Embryonic facial prominence (tissue), 1 donor: ENCODE results near the gene CARS2.
"Not testable (repeated sequence)": the region's sequence is repeated elsewhere in the genome, so short reads cannot be mapped to it uniquely, and the experiment has no call there.

Experiments used
- DNase-seq: peaks from one replicate; pipeline ENCODE4 v3.0.0-alpha.2; 2016; ENCODE audit errors: extremely low spot score

The CARS2 gene

DNA sequence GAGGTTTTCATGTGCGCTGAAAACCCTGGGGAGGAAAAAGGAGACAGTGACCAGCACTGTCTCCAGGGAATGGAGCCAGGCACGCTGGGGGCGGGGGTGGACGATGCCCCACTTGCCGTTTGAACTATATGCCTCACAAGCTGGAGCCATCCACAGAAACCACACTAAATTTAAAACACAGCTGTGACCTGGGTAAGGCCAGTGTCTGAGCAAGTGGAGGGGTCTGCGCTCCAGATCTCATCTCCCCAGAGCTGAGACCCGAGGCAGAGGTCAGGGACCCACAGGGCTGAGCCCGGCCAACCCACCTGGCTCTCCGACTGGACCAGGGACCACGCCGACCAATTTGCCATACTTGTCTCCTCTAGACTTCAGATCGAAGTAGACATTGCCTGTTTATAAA is 23.2 kb downstream of the CARS2 start:
- no peak for DNase-seq

DNA sequence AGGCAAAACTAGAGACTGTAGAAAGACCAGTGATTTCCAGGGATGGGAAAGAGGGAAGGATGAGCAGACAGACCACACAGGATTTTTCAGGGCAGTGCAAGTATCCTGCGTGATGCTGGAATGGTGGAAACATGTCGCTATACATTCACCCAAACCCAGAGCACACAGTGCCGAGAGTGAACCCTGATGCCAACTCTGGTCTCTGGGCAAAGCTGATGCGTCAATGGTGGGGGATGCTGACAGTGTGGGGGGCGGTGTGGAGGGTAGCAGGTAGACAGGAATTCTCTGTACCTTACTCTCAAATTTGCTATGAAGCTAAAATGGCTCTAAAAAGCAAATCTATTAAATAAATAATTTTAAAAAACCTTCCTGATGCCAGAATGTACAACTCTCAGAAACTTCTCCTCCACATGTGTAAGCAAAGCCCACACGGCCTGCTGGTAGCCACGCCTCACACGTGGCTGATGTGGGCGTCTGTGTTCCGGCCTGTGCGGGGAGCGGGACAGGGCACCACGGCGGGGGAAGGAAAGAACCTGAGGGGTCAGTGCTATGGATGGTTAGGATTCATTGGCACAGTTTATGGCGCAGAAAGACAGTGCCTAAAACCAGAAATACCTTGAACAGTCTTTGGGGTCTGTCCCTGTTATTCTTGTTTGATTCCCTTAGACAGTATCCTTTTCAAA is 23.9 kb downstream of the CARS2 start:
- DNase-seq, result no peak

DNA sequence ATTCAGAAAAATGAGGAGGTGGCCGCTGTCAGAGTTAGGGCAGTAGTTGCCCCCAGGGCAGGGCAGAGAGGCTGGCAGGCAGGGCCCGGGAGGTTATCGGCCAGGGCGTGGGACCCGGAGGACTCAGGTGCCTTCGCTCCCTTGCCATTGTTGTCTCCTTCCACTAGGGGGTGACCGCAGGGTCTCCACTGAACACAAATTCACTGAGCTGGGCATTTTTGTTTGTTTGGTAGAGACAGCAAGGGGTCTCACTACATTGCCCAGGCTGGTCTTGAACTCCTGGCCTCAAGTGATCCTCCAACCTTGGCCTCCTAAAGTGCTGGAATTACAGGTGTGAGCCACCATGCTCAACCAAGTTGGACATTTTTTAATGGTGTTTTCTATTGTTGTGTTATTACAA is 25.1 kb downstream of the CARS2 start:
- DNase-seq, result no peak

DNA sequence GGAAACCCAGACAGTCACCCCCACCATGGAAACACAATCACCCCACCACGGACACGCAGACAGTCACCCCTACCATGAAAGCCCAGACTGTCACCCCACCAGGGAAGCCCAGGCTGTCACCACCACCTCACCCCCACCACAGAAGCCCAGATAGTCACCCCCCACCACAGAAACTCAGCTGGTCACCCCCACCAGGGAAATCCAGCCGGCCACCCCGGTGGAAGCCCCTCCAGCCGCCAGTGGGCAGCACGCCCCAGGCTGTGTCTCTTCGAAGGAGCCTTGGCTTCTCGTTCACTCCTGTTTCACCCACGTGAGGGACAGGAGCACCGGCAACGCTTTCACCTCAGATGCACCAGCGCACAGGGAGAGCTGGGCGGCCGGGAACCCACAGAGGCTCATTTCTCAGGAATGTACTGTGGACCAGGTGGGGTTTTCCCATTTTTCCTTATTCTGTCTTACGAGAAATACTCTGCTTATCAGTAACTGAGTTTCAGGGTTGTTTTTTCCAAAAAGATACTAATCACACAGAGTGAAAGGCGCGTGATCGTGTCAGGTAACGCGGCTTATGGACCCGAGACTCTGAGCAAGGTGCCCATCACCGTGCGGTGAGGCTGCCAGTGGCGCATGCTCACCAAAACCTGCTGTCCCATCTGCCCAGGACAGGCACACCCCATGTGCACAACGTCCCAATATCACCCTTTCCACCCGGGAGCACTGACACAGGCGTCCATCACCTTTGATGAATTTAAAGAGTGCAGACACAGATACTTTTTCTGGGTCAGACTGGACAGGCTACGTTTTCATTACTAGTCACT is 28.0 kb downstream of the CARS2 start:
- no peak for DNase-seq

DNA sequence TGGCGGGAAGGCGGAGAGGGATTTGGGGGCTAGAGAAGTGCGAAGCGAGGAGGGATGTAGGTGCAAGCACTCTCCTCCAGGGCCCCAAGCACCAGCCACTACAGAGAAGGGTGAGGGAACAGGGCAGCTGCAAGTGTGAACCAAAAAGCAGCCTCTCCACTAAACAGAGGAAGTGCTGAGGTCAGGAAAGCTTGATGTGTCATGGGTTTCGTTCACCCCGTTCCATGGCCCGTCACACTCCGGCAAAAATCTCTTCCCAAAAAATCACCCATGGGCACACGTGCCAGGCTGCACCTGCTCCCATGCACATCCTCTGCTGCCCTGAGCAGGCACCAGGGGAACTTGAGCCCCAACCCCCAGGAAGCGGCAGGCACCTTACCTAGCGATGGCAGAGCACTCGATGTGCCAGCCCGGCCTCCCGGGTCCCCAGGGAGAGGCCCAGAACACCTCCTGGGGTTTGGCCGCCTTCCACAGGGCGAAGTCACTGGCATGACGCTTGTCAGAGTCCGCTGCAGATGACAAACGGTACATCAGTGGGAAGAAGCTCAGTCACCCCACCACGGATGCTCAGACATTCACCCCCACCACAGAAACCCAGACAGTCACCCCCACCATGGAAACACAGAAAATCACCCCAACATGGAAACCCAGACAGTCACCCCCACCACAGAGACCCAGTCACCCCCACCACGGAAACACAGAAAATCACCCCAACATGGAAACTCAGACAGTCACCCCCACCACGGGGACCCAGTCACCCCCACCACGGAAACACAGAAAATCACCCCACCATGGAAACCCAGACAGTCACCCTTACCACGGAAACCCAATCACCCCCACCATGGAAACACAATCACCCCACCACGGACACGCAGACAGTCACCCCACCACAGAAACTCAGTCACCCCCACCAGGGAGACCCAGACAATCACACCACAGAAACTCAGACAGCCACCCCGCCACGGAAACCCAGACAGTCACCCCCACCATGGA is 29.0 kb downstream of the CARS2 start:
- DNase-seq, result no peak

DNA sequence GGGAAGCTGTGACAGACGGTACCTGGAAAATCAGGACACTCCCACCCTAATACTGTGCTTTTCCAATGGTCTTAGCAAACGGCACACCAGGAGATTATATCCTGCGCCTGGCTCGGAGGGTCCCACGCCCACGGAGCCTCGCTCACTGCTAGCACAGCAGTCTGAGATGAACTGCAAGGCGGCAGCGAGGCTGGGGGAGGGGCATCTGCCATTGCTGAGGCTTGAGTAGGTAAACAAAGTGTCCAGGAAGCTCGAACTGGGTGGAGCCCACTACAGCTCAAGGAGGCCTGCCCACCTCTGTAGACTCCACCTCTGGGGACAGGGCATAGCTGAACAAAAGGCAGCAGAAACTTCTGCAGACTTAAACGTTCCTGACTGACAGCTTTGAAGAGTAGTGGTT is 36.1 kb downstream of the CARS2 start:
- DNase-seq, result not testable (repeated sequence)

DNA sequence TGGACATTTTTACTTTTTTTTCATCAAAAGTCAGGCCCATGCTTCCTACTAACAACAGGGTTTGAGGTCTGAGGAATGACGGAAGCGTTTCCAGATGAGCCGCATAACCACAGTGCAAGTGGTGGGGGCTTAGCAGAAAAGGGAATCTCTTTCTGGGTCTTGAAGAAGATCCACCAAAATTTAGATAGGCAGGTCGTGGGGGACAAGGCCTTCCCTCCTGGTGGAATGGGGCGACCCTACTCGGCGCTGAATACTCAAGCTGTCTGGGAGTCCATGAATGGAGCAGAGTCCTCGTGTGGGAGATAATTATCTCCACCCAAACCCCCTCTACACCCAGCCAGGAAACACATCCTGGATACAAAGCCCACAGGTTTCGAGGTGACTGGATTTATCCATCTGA is 36.9 kb downstream of the CARS2 start:
- DNase-seq, result no peak

DNA sequence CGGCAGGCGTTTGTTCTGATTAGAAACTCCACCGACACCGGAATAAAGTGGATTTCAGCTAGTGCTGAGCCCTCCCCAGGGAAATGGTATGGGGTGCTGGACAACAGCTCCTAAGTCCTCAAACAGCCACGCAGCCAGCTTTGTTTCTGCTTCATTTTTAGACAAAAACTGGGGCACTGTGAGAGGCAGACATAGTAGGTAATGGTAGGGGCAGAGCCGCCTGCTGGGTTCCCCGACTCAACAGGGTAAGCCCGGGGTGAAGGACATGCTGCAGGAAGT is 39.7 kb downstream of the CARS2 start:
- DNase-seq, result no peak

DNA sequence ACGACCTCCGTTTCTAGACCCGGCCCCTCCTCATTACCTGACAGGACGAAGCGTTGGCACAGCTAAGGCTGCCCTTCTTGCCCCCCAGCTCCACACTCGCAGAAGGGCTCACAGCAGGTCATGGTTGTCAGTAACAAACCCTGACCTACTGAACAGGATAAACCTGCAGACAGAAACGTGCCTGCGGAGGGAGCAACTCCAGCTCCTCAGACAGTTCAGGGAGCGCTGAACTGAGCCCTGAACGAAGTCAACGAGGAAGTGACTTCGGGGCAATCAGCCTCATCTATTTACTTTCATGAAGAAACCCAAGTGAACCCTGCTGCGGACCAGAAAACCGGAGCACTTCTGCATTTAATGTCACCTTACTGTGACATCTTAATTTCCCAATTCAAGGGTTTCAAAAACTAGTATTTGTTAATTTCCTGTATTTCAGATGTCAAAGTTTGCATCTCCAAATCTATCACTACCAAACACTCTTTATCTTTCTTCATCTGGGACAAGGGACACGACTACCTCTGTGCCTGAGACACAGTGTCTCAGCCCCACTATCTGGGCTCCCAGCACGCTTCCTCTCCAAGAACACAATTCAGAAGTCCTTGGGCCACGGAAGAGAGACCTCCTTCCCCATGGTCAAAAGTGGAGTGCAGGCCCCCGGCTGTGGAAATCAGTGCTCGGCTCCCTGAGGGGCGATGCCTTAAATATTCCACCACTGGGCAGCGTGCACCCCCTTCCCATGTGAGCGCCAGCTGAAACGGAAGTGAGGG is 40.2 kb downstream of the CARS2 start:
- DNase-seq, result no peak

DNA sequence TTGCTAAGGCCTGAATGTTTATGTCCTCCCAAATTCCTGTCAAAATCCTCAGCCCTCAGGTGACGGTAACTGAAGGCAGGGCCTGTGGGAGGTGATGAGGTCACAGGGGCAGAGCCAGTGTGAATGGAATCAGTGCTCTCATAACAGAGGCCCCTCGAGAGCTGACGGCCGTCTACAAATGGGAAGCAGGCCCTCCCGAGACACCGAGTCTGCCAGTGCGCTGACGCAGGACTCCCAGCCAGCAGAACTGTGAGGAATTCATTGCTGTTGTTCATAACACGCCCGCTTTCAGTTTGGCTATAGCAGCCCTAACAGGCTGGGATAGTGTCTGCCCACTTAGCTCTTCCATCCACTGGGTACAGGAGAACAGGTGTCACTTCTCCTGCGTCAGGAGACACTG is 41.2 kb downstream of the CARS2 start:
- DNase-seq, result no peak

DNA sequence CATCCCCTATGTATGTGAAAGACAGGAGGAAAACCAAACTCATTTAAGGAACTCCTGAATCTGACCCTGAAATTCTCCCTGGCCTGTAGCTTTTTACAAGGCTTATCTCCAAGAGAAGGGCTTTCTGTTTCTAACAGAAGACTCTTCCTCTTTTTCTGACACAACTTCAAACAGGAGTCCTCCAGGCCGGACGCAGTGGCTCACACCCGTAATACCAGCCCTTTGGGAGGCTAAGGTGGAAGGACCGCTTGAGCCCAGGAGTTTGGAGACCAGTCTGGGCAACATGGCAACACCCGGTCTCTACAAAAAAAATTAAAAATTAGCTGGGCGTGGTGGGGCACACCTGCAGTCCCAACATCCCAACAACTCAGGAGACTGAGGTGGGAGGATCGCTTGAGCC is 41.9 kb downstream of the CARS2 start:
- DNase-seq, result no peak

DNA sequence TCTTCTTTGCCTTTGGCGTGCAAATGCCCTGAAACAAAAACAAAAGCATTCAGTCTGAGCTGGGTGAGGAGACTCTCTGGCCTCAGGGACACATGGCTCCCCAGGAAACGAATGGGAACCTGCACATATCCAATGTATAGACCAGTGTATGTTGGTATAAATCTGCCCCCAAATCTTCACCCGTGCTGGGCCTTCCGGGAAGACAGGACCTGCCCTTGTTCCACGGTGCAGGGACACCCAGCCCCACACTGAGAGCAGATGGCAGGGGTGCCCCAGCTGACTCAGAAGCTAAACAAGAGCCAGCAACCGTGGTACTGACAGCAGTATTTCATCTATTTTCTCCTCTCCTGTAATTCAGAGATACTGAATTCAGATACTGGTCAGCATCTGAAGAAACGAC is 42.4 kb downstream of the CARS2 start:
- DNase-seq, result no peak

DNA sequence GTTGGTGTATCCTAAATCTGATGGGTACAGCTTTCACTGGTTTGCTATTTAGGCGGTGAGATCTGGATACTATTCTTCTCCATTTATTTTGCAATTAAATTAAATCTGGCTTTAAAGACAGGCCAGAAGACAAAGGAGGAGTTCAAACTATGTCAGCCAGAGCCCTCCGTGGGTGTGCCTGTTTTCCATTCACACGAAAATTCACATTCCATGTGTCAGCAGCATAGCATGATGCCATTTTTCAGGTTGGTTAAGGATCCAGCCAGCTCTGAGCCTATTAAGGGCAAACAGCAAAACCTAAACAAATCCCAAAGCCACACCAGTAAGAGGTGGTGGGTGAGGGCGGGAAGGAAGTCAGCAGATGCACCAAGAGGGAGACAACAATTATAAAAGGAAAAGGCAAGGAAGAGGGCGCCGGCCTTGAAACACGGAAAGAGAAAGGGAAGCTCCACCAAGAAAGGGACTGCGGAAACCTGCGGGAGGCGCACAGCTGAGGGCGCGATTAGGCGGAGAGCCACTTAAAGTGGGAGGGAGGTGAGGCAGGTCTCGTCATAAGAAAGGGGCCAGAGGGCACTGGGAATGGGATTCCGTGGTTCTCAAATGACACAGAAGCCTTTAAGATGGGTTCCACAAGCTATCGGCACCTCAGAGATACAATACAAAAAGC is 43.0 kb downstream of the CARS2 start:
- no peak for DNase-seq

DNA sequence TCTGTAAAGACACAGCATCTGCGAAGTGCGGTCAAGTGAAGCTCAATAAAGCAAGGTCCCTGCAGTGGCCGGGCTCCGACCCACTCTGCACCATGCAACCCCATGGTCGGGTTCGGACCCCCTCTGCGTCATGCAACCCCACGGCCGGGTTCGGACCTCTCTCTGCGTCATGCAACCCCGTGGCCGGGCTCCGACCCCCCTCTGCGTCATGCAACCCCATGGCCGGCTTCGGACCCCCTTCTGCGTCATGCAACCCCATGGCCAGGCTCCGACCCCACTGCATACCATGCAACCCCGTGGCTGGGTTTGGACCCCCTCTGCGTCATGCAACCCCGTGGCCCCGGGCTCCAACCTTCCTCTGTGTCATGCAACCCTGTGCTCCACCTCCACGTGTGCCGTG is 43.8 kb downstream of the CARS2 start:
- DNase-seq, result no peak

DNA sequence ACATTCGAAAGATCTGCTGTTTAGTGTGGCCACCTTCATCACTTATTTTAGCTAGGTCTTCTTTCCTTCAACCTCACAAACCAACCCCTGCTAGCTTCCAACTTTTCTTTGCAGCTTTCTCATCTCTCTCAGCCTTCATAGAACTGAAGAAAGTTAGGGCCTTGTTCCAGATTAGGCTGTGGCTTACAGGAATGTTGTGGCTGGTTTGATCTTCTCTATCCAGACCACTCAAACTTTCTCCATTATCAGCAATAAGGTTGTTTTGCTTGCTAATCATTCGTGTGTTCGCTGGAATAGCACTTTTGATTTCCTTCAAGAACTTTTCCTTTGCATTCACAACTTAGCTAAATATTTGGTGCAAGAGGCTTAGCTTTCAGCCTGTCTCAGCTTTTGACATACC is 44.7 kb downstream of the CARS2 start:
- no peak for DNase-seq

DNA sequence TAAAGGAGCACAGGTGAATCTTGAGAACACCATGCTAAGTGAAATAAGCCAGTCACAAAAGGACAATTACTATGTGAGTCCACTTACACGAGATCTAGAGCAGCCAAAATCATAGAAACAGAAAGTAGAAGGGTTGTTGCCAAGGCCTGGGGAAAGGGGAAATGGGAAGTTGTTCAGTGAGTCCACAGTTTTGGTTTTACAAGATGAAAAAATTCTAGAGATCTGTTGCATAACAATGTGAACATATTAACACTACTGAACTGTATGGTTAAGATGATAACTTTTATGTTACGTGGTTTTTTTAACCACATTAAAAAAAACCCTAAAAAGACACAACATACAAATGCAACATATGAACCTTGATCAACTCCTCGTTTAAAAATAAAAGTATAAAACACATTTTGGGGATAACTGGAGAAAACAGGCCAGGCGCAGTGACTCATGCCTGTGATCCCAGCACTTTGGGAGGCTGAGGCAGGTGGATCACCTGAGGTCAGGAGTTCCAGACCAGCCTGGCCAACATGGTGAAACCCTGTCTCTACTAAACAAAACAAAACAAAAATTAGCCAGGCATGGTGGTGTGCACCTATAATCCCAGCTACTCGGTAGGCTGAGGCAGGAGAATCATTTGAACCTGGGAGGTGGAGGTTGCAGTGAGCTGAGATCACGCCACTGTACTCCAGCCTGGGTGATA is 47.6 kb downstream of the CARS2 start:
- DNase-seq, result not testable (repeated sequence)

DNA sequence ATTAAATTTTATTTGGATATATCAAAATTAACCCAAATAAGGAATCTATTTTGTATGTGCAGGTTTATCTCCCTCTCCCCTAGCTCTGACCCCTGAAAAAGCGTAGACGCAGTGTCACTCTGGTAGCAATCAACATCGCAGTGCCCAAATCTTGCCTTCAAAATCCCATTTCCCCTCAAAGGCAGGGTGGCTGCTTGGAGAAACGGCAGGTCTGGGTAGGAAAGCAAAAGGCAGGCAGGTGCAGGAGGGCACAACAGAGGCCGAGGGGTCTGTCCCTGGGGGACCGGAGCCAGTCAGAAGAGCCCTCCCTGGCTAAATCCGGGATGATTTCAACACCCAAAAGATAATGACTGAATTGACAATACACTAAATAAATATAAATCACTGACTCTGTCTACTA is 48.7 kb downstream of the CARS2 start:
- no peak for DNase-seq

DNA sequence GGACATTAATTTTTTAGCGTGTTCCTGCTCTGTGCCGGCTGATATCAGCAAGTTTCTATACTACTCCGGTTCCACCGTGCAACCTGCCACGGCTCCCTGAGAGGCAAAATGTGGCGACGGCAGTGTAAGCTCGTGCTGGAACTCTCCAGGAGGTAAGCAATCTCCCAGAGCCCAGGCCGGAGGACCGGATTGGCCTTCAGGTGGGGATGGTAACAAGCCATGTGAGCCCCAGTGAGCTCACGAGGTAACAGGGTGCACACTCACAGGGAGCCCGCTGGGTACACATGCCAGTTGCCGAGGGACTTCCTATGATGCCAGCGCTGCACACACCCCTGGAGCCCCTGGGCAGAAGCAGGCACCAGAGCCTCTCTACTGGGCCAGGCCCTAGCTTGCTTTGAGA is 52.1 kb downstream of the CARS2 start:
- no peak for DNase-seq

DNA sequence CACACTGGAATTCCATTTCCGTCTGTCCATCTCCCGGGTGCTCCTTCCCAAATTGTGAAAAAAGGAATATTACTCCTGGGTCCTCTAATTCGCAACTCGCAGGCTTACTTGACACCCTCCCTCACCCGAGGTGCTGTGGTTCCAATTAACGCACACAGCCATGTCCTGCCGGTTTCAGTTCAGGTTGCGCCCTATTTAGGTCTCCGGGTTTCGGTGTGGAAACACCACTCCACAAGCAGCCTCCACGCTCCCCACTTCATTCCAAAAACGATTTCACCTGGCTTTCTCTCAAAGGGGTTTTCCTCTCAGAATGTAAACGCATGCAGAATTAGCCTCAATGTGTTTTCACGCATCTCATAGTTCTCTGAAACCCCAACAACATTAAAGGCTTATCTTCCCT is 52.6 kb downstream of the CARS2 start:
- DNase-seq, result no peak

DNA sequence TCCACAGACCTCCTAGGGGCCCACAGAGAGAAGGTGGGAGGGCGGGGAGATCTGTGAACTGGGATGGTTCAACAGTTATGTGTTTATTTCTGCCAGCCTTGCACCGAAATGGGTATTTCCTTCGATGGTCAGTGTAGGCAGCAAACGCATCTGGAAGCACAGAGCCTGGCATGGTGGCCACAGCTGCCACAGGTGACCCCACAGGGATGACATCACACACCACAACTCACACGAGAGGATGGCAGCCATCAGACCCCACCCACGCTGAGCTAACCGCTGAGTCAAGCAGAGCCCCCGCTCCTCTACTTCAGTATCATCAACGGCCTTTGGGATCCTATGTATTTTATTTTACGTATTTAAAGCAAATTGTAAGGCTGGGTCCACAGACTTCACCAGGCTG is 53.2 kb downstream of the CARS2 start:
- no peak for DNase-seq
